ENCODE results near the gene TRIAP1.
A peak's percentile ranks its signal among the peaks of the same experiment; 100 is the strongest.
"Not testable (repeated sequence)": the region's sequence is repeated elsewhere in the genome, so short reads cannot be mapped to it uniquely, and the experiment has no call there.

Gene TRIAP1

GRCh38 chr12:120468821-120469449 is 22.8 kb upstream of the TRIAP1 start:
- DNase-seq: peak; percentile 68
- ATAC-seq: peak; percentile 33

GRCh38 chr12:120468325-120468820 is 22.2 kb upstream of the TRIAP1 start:
- DNase-seq: peak; percentile 48
- ATAC-seq: no peak

- no peak for DNase-seq
- no peak for ATAC-seq
These were observed 21.3 kb upstream of the TRIAP1 start for GRCh38 chr12:120467439-120467838.

- ATAC-seq (no peak), DNase-seq (peak; percentile 38)
These were observed 20.6 kb upstream of the TRIAP1 start for GRCh38 chr12:120466560-120467315.

- no peak for DNase-seq
- ATAC-seq: no peak
These were observed 19.6 kb upstream of the TRIAP1 start for GRCh38 chr12:120465756-120466155.

- ATAC-seq (no peak), DNase-seq (no peak)
These were observed 17.5 kb upstream of the TRIAP1 start for GRCh38 chr12:120463712-120464111.

- ATAC-seq (no peak), DNase-seq (no peak)
These were observed 16.0 kb upstream of the TRIAP1 start for GRCh38 chr12:120462099-120462640.

GRCh38 chr12:120460157-120460556 is 14.0 kb upstream of the TRIAP1 start:
- DNase-seq (no peak), ATAC-seq (no peak)

GRCh38 chr12:120457133-120457532 is 10.9 kb upstream of the TRIAP1 start:
- DNase-seq (no peak), ATAC-seq (peak; percentile 45)

- DNase-seq (no peak), ATAC-seq (no peak)
These were observed 9.1 kb upstream of the TRIAP1 start for GRCh38 chr12:120455302-120455701.

- ATAC-seq: peak; percentile 75
- DNase-seq: no peak
These were observed 7.8 kb upstream of the TRIAP1 start for GRCh38 chr12:120453977-120454376.

- no peak for ATAC-seq
- DNase-seq: no peak
These were observed 7.0 kb upstream of the TRIAP1 start for GRCh38 chr12:120453060-120453750.

- DNase-seq, ATAC-seq: not testable (repeated sequence)
These were observed 6.3 kb upstream of the TRIAP1 start for GRCh38 chr12:120452524-120452923.

- no peak for ATAC-seq
- DNase-seq: no peak
These were observed 1.8 kb upstream of the TRIAP1 start for GRCh38 chr12:120447992-120448391.

- ATAC-seq: not testable (repeated sequence)
These were observed 627 bp upstream of the TRIAP1 start for GRCh38 chr12:120446844-120447178.

GRCh38 chr12:120444676-120445075 is 1.5 kb downstream of the TRIAP1 start:
- ATAC-seq (no peak), DNase-seq (no peak)

More at GRCh38 chr12:120446844-120447178, 627 bp upstream of the TRIAP1 start:
- not testable (repeated sequence) for DNase-seq

GRCh38 chr12:120439646-120440247 is 6.4 kb downstream of the TRIAP1 start:
- peak; percentile 53 for ATAC-seq
- DNase-seq: peak; percentile 81

- no peak for ATAC-seq
These were observed 7.5 kb downstream of the TRIAP1 start for GRCh38 chr12:120438495-120439198.

GRCh38 chr12:120437735-120438494 is 8.3 kb downstream of the TRIAP1 start, which contains the start of gene COX6A1:
Gene COX6A1, plus strand, starts transcription at chr12:120438113. Its CDS starts 14 bp downstream, at chr12:120438127.
- ATAC-seq: peak; percentile 99
- peak; percentile 97 for DNase-seq

More at GRCh38 chr12:120438495-120439198, 7.5 kb downstream of the TRIAP1 start:
- no peak for DNase-seq

GRCh38 chr12:120432772-120433525 is 13.2 kb downstream of the TRIAP1 start:
- no peak for DNase-seq
- ATAC-seq: no peak

All from stimulated activated naive CD8-positive, alpha-beta T cell treated with anti-CD3 and anti-CD28 coated beads, Interleukin-15, Interleukin-2, amounts not matched to agents 100 U/mL and 50 U/mL, for 24 hours (primary cell).